Activated B cell treated with CpG ODN at 0.5 μM for 24 hours (primary cell): ENCODE measurements around the gene MAPKAPK2. TPM values are rescaled to one million over a fixed set of nuclear protein-coding genes. Genes with fewer than 3 reads are reported as not detected.

Experiments
- ATAC-seq: fragments of 200-7000 bp; cut with Tn5 transposase; one replicate; pipeline ENCODE4 v1.10.0; 2021; ENCODE audit warnings: low read depth, mild to moderate bottlenecking, moderate library complexity
- CTCF ChIA-PET: fragments of 350-600 bp; sonication (Branson Sonifier 250); formaldehyde crosslinking; loops from one replicate; lab custom pipeline; 2021; ENCODE audit warnings: antibody characterized with exemption; lab: Charles Lee
- POLR2A ChIA-PET: fragments of 350-600 bp; sonication (Branson Sonifier 250); formaldehyde crosslinking; loops from one replicate; lab custom pipeline; 2021; ENCODE audit warnings: antibody characterized with exemption; lab: Charles Lee
- DNase-seq: peaks from one replicate; pipeline ENCODE4 v3.0.0; 2022
- H3K27ac Mint-ChIP-seq: one replicate; pipeline ENCODE4 v1.8.0; 2020; ENCODE audit warnings: mixed read lengths
- H3K27me3 Mint-ChIP-seq: one replicate; pipeline ENCODE4 v1.8.0; 2021; ENCODE audit warnings: mixed read lengths
- H3K36me3 Mint-ChIP-seq: one replicate; pipeline ENCODE4 v1.8.0; 2021; ENCODE audit warnings: low read depth, mixed read lengths
- H3K4me1 Mint-ChIP-seq: one replicate; pipeline ENCODE4 v1.8.0; 2021; ENCODE audit warnings: mixed read lengths
- H3K4me3 Mint-ChIP-seq: one replicate; pipeline ENCODE4 v1.8.0; 2020; ENCODE audit warnings: mild to moderate bottlenecking, mixed read lengths
- H3K9me3 Mint-ChIP-seq: one replicate; pipeline ENCODE4 v1.8.0; 2020; ENCODE audit warnings: mixed read lengths
- intact Hi-C: fragments of 100-400 bp; cut with micrococcal nuclease; formaldehyde crosslinking; loops from one replicate; pipeline ENCODE4 v1.15.1; 2024
- total RNA-seq: library from RNA; stranded (reverse); gene quantifications from 2 replicates; pipeline ENCODE4 v1.2.3, GENCODE V29; 2022
- TF ChIP-seq, protein P1 (sequence below): fragments of 200-600 bp; IDR thresholded peaks from one replicate; pipeline ENCODE4 v1.8.0; 2022; ENCODE audit warnings: antibody characterized with exemption, mild to moderate bottlenecking

The MAPKAPK2 gene
- total RNA-seq, 1 donor from 2014 or later = 72.1 TPM

DNA sequence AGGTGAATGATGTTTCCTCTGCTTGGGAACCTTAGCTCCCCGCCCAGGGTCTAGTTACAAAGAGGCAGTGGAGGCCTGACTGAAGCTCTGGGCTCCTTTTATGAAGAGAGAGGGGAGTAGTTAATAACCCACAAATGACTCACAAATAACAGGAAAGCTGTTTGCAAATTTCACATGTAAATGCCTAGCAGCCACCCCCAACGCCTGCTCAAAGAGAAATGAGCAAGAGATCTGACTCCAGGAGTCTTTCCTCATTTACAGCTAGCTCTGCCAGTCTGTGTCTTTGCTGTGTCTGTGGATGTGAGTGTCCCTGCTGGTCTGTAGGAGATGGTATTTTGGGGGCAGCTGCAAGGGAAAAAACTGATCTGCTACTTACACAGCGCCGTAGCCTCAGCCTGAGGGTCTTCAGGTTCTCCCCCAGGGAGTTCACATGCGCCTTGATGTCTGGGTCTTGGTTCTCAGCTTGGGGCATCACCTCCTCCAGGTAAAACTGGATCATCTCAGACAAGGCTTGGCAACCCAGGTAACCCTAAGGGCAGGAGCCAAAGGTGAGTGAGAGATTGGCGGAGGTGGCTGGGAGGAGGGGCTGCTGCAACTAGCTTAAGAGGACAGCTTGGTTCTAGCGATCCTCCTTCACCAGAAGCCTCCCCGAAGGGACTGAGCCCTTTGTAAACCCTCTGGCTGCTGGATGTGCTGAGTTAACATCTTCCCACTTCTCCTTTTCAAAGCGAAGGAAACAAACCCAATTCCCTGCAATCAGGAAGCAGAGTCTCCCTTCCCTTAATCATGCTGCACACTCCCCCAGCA, 86.0 kb downstream of the MAPKAPK2 start, which contains the start of gene IL19:
IL19 (plus strand) TSS at position 243 of the 807 bp plus-strand sequence. CDS start 65,890 bp downstream, outside the sequence.
- Mint-ChIP-seq H3K9me3 (no peaks in the 10 kb centered on the region), H3K27ac (peak within 1 kb of the TSS; percentile 59), H3K36me3 (no peaks in the 10 kb centered on the region), H3K4me3 (peak within 1 kb of the TSS; percentile 81), H3K4me1 (peaks cover 91% of the 10 kb centered on the region), H3K27me3 (no peaks in the 10 kb centered on the region)
- intact Hi-C loops = loop anchor here (5.0 kb wide), 1 partner anchor 37 kb away; no protein-coding TSS in a partner anchor
- POLR2A ChIA-PET = interaction anchor here (0.6 to 8.0 kb wide), 15 partner anchors 9 to 157 kb away, joined by 3 to 67 read pairs (median 4); no protein-coding TSS in a partner anchor
- ATAC-seq (peak; percentile 42), DNase-seq (no peak)
- CTCF ChIA-PET = interaction anchor here (0.7 to 8.2 kb wide), 6 partner anchors 10 to 142 kb away, joined by 3 to 49 read pairs (median 6); no protein-coding TSS in a partner anchor
- TF ChIP-seq, protein P1, sequence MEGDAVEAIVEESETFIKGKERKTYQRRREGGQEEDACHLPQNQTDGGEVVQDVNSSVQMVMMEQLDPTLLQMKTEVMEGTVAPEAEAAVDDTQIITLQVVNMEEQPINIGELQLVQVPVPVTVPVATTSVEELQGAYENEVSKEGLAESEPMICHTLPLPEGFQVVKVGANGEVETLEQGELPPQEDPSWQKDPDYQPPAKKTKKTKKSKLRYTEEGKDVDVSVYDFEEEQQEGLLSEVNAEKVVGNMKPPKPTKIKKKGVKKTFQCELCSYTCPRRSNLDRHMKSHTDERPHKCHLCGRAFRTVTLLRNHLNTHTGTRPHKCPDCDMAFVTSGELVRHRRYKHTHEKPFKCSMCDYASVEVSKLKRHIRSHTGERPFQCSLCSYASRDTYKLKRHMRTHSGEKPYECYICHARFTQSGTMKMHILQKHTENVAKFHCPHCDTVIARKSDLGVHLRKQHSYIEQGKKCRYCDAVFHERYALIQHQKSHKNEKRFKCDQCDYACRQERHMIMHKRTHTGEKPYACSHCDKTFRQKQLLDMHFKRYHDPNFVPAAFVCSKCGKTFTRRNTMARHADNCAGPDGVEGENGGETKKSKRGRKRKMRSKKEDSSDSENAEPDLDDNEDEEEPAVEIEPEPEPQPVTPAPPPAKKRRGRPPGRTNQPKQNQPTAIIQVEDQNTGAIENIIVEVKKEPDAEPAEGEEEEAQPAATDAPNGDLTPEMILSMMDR = no peak

DNA sequence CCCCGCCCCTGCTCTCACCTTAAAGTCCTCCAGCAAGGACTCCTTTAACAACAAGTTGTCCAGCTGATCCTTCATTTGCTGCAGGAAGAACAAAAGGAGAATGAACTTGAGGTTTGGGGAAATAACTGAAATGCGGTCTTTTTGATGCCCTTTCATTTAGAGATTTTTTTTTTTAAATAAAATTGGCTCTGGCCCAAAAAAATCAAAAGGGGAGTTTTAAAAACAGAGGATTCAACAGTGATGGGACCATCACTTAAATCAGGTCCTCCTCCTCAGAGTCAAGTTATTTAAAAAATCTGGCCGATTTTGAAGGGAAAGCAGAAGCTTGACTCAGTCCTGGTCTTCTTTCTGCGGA, 86.6 kb downstream of the MAPKAPK2 start:
- Mint-ChIP-seq H3K27ac (peak overlapping the region; percentile 44), H3K27me3 (no peaks in the 10 kb centered on the region), H3K9me3 (no peaks in the 10 kb centered on the region), H3K36me3 (no peaks in the 10 kb centered on the region), H3K4me1 (peaks cover 88% of the 10 kb centered on the region), H3K4me3 (peak overlapping the region; percentile 81)
- intact Hi-C loops = loop anchor here (5.0 kb wide), 1 partner anchor 36 kb away; no protein-coding TSS in a partner anchor
- TF ChIP-seq, protein P1 = no peak
- DNase-seq (no peak), ATAC-seq (no peak)
- ChIA-PET CTCF (interaction anchor here (0.7 to 8.2 kb wide), 6 partner anchors 10 to 141 kb away, joined by 3 to 49 read pairs (median 6); no protein-coding TSS in a partner anchor), POLR2A (interaction anchor here (0.6 to 8.0 kb wide), 11 partner anchors 11 to 157 kb away, joined by 3 to 67 read pairs (median 5); no protein-coding TSS in a partner anchor)

DNA sequence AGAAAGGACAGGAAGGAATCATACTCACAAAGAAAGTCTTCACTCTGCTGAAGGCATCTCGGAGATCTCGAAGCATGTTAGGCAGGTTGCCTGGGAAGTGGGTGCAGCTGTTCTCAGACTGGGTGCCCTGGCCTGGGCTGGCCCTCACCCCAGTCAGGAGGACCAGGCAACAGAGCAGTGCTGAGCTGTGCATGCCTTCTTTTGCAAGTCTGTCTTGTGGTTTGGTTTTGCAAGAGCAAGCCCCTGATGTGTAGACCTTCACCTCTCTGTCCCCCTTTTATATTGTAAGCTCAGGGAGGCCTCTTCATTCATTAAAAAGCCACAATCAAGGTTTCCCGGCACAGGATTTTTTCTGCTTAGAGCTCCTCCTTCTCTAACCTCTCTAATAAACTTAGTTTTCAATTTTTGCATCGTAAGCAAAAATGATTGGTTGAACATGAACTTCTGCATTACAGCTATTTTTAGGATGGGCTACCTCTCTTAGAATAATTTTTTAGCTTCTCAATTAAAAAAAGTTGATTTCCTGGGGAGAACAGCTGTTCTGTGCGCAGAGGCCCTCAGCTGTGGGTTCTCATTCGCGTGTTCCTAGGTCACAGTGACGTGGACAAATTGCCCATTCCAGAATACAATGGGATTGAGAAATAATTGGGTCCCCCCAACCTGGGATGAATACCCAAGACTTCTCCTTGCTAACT, 87.7 kb downstream of the MAPKAPK2 start, which contains the start of gene IL10:
IL10 (minus strand) TSS at position 252 of the 695 bp plus-strand sequence; CDS start at position 193, 59 bp downstream.
- Mint-ChIP-seq H3K4me3 (peak within 1 kb of the TSS; percentile 81), H3K36me3 (no peaks in the 10 kb centered on the region), H3K4me1 (peaks cover 80% of the 10 kb centered on the region), H3K9me3 (no peaks in the 10 kb centered on the region), H3K27me3 (no peaks in the 10 kb centered on the region), H3K27ac (peak within 1 kb of the TSS; percentile 48)
- DNase-seq = no peak
- ChIA-PET CTCF (interaction anchor here (1.2 to 8.2 kb wide), 5 partner anchors 10 to 38 kb away, joined by 4 to 49 read pairs (median 6); no protein-coding TSS in a partner anchor), POLR2A (interaction anchor here (0.6 to 8.0 kb wide), 8 partner anchors 10 to 640 kb away, joined by 3 to 67 read pairs (median 6); no protein-coding TSS in a partner anchor)
- TF ChIP-seq, protein P1 = no peak
- intact Hi-C loops = loop anchor here (5.0 kb wide), 1 partner anchor 35 kb away; no protein-coding TSS in a partner anchor
- no peak for ATAC-seq

DNA sequence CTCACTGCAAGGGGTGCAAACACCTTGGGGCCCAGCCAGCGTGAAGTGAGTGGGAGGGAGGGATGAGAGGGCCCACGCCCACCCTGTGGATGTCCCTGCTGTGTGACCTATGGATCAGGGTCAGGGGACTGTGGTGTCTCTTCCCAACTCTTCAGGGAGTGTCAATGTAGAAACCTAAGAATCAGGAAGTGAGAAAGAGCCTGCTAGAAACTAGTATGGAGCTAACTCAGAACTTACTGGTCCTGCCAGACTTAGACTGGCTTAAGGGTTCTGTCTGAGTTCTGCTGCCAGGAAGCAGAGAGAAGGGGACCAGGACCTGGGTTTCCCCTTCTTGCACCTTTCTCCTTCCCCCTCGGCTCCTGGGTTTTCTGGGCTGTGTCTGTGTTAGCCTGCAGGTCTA, 89.4 kb downstream of the MAPKAPK2 start:
- H3K36me3 Mint-ChIP-seq = no peaks in the 10 kb centered on the region
- intact Hi-C loops = loop anchor here (1.0 to 5.0 kb wide), 2 partner anchors 8 to 33 kb away; no protein-coding TSS in a partner anchor
- no peak for DNase-seq
- no peak overlapping the region for H3K27ac Mint-ChIP-seq
- H3K9me3 Mint-ChIP-seq = no peaks in the 10 kb centered on the region
- ChIA-PET CTCF (interaction anchor here (1.2 kb wide), 1 partner anchor 39 kb away, joined by 3 read pairs; no protein-coding TSS in a partner anchor), POLR2A (interaction anchor here (0.6 to 8.0 kb wide), 6 partner anchors 9 to 34 kb away, joined by 3 to 67 read pairs (median 4); no protein-coding TSS in a partner anchor)
- TF ChIP-seq, protein P1 = no peak
- no peak overlapping the region for H3K4me3 Mint-ChIP-seq
- ATAC-seq = peak; percentile 22
- no peaks in the 10 kb centered on the region for H3K27me3 Mint-ChIP-seq
- H3K4me1 Mint-ChIP-seq = peaks cover 70% of the 10 kb centered on the region
